Skin epidermis (tissue), 12 donors: ENCODE results near the gene KRTAP5-1.
"Not testable (repeated sequence)": the region's sequence is repeated elsewhere in the genome, so short reads cannot be mapped to it uniquely, and the experiment has no call there.

ENCODE experiments used
- H3K27ac ChIP-seq, 21 experiments: fragments of 200-600 bp; sonication (generic) in 11 of 21; one replicate each; pipeline ENCODE4 v1.5.0; 2020; ENCODE audit warnings: mild to moderate bottlenecking in 3 of 21, inconsistent platforms in 2 of 21, moderate library complexity in 2 of 21
- H3K4me3 ChIP-seq, 7 experiments: fragments of 200-600 bp; sonication (generic) in 2 of 7; one replicate each; pipeline ENCODE4 v1.5.0; 2020; ENCODE audit warnings: inconsistent platforms in 2 of 7, mild to moderate bottlenecking in 2 of 7, moderate library complexity in 1 of 7

Gene KRTAP5-1, protein sequence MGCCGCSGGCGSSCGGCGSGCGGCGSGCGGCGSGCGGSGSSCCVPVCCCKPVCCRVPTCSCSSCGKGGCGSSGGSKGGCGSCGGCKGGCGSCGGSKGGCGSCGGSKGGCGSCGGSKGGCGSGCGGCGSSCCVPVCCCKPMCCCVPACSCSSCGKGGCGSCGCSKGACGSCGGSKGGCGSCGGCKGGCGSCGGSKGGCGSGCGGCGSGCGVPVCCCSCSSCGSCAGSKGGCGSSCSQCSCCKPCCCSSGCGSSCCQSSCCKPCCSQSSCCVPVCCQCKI

DNA sequence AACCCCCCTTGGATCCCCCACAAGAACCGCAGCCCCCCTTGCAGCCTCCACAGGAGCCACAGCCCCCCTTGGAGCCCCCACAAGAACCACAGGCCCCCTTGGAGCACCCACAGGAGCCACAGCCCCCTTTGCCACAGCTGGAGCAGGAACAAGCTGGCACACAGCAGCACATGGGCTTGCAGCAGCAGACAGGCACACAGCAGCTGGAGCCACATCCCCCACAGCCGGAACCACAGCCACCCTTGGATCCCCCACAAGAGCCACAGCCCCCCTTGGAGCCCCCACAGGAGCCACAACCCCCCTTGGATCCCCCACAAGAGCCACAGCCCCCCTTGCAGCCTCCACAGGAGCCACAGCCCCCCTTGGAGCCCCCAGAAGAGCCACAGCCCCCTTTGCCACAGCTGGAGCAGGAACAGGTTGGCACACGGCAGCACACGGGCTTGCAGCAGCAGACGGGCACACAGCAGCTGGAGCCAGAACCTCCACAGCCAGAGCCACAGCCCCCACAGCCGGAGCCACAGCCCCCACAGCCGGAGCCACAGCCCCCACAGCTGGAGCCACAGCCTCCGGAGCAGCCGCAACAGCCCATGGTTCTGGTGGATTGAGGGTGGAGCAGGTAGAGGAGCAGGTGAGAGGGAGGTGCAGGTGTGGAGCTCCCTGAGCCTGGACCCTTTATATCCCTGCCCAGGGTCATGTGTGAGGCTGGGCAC is at the start of gene KRTAP5-1:
TSS of gene KRTAP5-1 (minus strand) at position 623 of the 710 bp plus-strand sequence. CDS start at position 589, 34 bp downstream.
- H3K4me3 ChIP-seq, H3K27ac ChIP-seq: not testable (repeated sequence)

DNA sequence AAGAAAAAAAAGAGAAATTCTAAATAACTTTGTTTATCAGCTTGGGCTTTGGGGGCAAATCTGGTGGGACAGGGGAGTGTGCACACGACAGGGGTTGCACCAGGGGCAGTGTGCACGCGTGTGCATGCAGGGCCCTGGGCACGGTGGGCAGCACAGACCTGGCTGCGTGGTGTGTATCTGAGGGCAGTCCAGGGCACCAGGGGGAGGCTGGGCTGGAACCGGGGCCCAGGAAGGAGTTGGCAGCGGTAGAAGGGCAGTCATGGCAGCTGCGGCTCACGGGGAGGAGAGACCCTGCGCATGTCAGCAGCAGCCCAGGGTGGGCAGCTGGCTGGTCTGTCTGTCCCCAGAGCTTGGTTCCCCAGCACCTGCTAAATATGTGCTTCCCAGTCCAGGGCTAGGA is 48.8 kb upstream of the KRTAP5-1 start:
- H3K4me3 ChIP-seq: no peak overlapping the region

DNA sequence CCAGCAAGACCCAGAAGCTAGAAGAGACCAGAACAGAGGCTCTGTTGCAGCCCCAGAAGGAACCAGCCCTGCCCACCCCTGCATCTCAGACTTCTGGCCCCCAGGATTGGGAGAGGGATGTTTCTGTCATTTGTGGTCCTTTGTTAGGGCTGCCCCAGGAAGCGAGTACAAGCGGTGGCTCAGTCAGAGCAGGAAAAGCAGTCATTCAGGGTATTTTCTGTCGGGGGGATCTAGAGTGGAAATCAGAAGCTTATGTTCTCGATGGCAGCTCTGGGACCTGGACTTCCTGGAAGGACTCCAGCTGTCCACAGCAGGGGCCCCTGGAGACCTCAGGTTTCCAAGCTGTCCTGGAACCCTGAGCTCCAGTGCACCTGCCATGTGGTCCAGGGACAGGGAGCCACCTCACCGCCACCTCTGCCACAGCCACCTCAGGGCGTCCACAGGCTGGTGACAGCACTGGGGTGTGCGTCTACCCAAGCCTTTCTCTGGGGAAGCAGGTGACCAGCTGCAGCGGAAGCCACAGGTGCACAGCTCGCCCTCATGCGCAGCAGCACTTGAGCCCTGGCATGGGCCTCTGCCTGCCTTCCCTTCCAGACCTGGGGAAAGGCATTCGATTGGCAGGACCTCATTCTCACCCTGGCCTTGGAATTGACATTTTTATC is 47.1 kb upstream of the KRTAP5-1 start:
- no peak overlapping the region for H3K27ac ChIP-seq
- H3K4me3 ChIP-seq: no peak overlapping the region

More for the DNA sequence above, 48.8 kb upstream of the KRTAP5-1 start:
- H3K27ac ChIP-seq: no peak overlapping the region

DNA sequence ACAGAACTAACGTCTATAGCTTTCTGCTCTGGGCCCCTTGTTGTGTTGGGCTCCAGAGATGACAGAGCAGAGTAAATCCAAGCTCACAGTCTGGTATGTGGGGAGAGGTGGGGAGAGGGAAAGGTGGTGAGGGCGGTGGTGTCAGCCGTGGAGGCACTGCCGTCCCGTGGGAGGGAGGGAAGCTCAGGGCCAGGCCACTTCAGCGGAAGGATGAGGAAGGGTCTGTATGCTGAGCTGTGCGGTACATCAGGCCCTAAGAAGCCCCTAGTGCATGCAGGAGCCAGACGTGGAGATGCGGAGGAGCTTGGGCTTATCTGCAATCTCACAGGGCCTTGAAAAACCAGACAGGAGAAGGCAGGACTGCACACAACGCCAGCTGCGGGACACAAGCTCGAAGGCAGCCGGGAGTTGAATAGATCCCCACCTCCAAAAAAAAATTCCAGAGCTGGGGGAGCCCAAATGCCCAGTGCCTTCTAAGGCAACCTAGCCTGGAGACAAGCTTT is 46.0 kb upstream of the KRTAP5-1 start:
- Histone ChIP-seq H3K4me3 (no peak overlapping the region), H3K27ac (no peak overlapping the region)

DNA sequence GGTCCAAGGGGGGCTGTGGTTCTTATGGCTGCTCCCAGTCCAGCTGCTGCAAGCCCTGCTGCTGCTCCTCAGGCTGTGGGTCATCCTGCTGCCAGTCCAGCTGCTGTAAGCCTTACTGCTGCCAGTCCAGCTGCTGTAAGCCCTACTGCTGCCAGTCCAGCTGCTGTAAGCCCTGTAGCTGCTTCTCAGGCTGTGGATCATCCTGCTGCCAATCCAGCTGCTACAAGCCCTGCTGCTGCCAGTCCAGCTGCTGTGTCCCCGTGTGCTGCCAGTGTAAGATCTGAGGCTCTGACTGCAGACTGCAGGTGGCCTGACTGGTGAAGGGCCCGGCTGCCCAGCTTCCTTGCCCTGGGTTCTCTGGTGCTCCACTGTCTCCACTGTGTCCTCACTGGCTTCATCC is 45.2 kb upstream of the KRTAP5-1 start:
- no peak overlapping the region for H3K4me3 ChIP-seq
- no peak overlapping the region for H3K27ac ChIP-seq

DNA sequence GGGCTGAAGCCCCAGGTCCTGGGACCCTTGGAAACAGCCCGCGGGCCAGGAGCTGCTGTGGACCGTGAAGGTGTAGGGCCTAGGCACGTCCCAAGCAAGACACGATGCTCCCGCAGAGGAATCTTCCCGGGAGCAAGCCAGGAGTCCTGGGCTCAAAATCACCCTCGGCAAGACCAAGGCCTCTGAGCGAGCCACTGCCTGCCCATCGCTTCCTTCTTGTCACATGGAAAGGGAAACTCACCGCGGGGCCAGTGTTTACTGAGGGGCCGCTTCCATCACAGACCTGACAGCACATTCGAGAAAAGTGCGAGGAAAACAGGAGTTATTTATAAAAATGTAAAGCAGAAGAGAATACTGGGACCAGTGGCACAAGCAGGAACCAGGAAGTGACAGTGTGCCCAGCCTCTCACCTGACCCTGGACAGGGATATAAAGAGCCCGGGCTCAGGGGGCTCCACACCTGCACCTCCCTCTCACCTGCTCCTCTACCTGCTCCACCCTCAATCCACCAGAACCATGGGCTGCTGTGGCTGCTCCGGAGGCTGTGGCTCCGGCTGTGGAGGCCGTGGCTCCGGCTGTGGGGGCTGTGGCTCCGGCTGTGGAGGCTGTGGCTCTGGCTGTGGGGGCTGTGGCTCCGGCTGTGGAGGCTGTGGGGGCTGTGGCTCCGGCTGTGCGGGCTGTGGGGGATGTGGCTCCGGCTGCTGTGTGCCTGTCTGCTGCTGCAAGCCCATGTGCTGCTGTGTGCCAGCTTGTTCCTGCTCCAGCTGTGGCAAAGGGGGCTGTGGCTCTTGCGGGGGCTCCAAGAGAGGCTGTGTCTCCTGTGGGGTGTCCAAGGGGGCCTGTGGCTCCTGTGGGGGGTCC is 44.5 kb upstream of the KRTAP5-1 start, which contains the start of gene KRTAP5-5:
TSS of gene KRTAP5-5 (plus strand) at position 450 of the 860 bp plus-strand sequence. CDS start at position 516, 66 bp downstream.
- no peak within 1 kb of the TSS for H3K27ac ChIP-seq
- no peak within 1 kb of the TSS for H3K4me3 ChIP-seq

DNA sequence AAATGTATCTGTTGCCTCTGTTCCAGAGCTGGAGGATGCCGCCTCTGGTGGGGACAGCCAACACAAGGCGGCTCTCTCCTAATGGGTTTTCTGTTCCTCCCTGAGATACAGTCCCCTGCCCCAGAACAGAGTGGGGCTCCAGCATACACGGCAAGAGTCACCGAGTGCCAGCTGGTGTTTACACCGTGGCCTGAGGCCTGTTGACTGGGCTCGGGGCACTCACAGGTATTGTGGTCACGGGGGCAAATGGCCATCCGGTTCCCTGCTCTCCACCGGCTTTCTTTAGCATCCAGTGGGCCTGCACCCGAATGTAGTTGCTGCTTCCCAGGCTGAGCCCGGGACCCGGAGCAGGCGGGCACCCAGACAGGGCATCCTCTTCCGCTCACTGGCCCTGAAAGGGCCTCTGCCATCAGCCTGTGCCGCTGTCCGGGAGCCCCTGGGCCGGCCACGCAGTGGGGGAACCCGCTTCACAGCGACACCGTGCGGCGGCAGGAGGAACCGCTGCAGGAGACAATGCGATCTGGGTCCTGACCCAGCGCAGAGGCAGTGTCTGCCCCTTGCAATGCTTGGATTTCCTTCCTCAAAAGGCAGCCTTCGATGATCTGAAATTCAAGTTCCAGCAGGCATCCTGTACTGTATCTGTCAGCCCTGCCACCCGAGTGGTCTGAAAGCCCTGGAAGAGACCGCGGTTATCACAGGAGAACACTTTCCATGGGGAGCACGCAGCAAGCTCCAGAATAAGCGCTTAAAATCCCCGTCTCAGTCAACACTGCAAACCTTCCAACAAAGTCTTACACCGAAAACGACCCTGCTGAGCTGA is 43.6 kb upstream of the KRTAP5-1 start:
- no peak overlapping the region for H3K27ac ChIP-seq
- no peak overlapping the region for H3K4me3 ChIP-seq

DNA sequence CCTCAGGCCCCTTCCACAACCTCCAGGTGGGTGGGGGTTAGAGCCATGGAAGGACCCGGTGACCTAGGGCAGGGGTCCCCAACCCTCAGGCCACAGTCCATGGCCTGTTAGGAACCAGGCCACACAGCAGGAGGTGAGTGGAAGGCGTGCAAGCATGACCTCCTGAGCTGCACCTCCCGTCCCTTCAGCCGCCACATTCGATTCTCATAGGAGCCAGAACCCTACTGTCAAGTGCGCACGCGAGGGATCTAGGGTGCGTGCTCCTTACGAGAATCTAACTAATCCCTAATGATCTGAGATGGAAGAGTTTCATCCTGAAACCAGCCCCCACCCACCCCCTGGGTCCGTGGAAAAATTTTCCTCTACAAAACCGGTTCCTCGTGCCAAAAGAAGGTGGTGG is 40.5 kb upstream of the KRTAP5-1 start:
- no peak overlapping the region for H3K27ac ChIP-seq
- H3K4me3 ChIP-seq: no peak overlapping the region

DNA sequence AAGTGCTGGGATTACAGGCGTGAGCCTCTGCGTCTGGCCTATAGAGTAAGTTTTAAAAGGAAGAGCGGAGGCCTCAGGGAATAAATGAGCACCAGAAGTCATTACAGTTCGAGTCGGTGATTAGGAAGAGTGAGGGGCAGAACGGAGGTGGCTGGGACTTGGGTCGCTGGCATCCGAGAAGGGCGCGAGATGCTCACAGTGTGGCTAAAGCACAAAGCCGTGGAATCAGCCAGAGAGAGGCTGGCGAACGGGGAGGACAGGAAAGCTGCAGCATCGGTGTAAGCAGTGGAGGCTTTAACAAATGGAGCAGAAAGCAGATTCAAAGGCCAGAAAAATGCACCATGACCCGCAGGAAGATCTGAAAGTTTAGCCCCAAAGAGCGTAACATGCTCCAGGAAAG is 39.5 kb upstream of the KRTAP5-1 start:
- Histone ChIP-seq H3K27ac (no peak overlapping the region), H3K4me3 (no peak overlapping the region)

DNA sequence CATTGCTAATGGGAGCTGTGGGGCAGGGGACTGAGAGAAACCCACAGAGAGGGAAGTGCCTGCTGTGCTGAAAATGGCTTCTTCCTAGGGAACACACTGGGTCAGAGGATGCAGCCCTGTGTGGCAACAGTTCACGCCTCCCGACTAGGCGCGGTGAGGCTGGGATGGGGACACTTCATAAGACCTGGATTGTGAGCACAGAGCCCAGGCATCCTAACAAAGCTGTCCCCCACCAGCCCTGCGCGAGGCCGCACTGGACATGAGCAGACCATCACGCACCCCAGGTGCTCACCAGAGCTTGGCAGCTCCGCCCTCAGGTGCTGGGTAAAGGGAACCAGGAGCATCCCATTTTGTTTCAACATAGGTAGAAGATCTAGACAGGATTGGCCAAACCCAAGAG is 38.6 kb upstream of the KRTAP5-1 start:
- Histone ChIP-seq H3K4me3 (no peak overlapping the region), H3K27ac (no peak overlapping the region)

DNA sequence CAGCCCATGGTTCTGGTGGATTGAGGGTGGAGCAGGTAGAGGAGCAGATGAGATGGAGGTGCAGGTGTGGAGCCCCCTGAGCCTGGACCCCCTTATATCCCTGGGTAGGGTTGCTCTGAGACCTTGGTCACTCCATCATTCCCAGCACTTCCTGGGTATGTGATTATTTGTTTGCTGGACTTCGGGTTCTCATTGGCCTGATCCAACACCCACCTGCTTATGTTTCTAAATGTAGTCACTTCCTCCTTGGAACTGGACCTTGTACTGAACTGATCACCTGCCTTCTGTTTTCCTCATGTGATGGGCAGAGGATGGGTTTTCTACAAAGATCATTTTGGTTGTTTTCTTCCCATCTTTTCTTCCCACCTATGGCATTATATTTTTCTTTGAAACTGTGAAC is 37.0 kb upstream of the KRTAP5-1 start, which contains the start of gene KRTAP5-4:
TSS of gene KRTAP5-4 (minus strand) at position 53 of the 400 bp plus-strand sequence. CDS start at position 8, 45 bp downstream.
- Histone ChIP-seq H3K4me3 (no peak within 1 kb of the TSS), H3K27ac (no peak within 1 kb of the TSS)

DNA sequence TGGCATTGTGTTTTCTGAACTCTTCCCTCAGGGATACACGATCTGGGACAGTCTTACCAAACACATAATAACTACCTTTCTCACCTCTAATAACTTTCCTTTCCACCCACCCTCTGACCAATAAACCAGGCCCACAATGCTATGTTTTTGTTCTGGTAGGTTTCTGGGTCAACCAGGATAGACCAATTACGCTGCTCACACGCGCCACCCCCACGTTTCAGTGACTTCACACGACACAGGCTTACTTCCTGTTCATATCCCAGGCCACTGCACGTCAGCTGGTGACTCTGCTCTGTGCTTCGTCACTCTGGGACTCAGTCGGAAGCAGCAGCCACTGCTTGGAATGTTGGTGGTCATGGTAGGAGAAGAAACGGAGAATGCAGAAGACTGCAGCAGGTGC is 34.4 kb upstream of the KRTAP5-1 start:
- H3K27ac ChIP-seq: no peak overlapping the region
- no peak overlapping the region for H3K4me3 ChIP-seq

DNA sequence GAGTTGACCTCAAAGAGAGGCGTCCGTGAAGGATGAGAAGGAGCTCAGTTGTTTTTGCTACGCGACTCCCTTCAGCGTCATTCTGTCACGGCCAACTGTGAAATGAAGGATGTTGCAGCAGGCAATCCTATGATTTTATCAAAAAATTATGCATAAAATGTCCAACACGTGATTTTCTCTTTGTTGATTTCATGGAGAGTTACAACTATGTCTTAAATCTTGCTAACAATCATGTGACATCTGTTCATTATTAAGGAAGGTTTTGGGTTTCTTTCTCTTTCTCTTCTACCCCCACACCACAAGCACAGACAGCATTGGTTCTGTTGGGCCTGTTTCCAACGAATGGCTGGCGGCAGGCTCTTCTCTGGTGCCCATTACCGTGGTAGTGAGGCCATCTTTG is 33.1 kb upstream of the KRTAP5-1 start:
- H3K27ac ChIP-seq: no peak overlapping the region
- no peak overlapping the region for H3K4me3 ChIP-seq

DNA sequence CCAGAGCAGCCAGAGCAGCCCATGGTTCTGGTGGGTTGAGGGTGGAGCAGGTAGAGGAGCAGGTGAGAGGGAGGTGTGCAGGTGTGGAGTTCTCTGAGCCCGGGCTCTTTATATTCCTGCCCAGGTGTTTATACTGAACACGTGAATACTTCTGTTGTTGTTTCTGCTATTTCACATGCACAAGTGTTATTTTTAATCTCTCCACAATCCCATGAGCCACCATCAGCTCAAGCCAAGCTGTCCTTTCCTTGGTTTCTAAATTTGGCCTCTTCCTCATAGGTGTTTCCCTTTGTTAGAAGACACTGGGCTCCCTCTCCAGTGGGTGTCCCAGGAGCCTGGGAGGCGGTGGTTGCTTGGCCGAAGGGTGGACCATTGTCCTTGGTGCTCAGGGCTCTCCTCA is 23.3 kb upstream of the KRTAP5-1 start, which contains the start of gene KRTAP5-3:
TSS of gene KRTAP5-3 (minus strand) at position 101 of the 400 bp plus-strand sequence. CDS start at position 23, 78 bp downstream.
- no peak within 1 kb of the TSS for H3K27ac ChIP-seq
- H3K4me3 ChIP-seq: no peak within 1 kb of the TSS

DNA sequence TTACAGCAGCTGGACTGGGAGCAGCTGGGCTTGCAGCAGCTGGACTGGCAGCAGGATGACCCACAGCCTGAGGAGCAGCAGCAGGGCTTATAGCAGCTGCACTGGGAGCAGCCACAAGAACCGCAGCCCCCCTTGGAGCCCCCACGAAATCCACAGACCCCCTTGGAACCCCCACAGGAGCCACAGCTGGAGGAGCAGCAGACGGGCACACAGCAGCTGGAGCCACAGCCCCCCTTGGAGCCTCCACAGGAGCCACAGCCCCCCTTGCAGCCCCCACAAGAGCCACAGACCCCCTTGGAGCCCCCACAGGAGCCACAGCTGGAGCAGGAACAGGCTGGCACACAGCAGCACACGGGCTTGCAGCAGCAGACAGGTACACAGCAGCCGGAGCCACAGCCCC is 22.8 kb upstream of the KRTAP5-1 start:
- not testable (repeated sequence) for H3K4me3 ChIP-seq, H3K27ac ChIP-seq

DNA sequence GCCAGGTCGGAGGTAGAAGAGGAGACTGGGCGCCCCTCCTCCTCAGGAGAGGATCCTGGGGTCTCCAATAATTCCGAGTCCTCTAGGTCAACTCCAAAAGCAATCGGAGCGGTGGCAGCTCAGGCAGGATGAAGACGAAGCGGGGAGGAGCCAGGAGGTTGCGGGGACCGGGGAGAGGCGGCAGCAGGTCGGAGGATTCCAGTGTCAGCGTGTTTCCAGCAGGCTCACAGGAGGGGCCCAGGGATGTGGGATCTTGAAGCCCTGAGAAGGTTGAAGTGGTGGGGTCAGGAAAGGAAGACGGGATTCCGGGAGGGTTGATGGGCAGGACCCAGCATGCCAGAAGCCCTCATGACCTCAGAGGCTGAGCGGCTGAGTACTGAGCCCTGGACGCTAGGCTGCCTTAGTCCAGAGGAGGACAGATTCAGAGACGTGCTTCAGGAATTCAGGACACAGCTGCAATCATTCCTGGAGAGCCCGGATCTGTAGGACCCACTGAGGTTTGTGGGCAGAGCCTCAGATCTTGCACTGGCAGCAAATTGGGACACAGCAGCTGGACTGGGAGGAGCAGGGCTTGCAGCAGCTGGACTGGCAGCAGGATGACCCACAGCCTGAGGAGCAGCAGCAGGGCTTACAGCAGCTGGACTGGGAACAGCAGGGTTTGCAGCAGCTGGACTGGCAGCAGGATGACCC is 22.2 kb upstream of the KRTAP5-1 start:
- not testable (repeated sequence) for H3K27ac ChIP-seq

DNA sequence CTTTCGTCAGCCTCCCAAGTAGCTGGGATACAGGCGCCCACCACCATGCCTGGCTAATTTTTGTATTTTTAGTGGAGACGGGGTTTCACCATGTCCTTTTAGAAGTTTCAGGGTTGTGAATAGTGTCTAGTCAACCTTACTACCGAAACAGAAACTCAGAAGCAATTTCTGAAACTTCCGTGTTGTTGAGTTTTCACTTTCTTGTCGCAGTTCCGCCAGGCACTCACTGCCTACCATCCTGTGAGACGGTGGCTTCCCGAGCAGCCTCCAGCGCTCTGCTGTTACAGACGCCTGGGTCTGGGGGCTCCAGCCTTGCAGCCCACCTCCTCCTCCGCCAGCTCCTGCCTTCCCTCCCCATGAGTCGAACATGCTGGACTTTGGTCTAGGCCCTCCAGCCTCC is 20.8 kb upstream of the KRTAP5-1 start:
- peak overlapping the region in 1 of 21 experiments; percentile 42 for H3K27ac ChIP-seq

More for the DNA sequence above, 22.2 kb upstream of the KRTAP5-1 start:
- H3K4me3 ChIP-seq: not testable (repeated sequence)

DNA sequence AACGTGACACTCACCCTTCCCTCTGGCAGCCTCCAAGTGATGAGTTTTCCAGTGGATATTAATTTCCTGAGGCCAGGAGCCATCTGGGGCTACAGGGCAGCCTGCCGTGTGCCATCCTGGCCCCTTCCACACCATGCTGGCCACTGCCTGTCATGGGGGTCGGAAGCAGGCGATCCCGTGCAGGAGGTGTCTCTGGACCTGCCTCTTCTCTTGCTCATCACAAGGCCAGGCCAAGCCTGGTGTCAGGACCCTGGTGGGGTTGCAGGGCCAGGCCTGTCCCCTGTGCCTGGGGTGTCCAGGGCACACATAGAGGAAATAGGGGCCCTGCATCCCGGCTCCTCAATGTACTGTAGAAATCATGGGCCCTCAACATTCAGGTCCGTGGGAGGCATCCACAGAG is 19.6 kb upstream of the KRTAP5-1 start:
- Histone ChIP-seq H3K4me3 (no peak overlapping the region), H3K27ac (no peak overlapping the region)

More for the DNA sequence above, 20.8 kb upstream of the KRTAP5-1 start:
- H3K4me3 ChIP-seq: not testable (repeated sequence)
